ENCODE data around the gene ATP8B1.
A peak's percentile ranks its signal among the peaks of the same experiment; 100 is the strongest.

ATP8B1 gene

GRCh38 chr18:57844319-57844718, 41.2 kb upstream of the ATP8B1 start:
- TF ChIP-seq CEBPB (IDR thresholded peaks at IDR 0.05): no peak
- TF ChIP-seq TAF1 (IDR thresholded peaks at IDR 0.05; ENCODE audit: low read depth): no peak
- no peak for TF ChIP-seq TCF12 (IDR thresholded peaks at IDR 0.05; ENCODE audit: low read depth)
- no peak for TF ChIP-seq EGR1 (IDR thresholded peaks at IDR 0.05)
- TF ChIP-seq EP300 (IDR thresholded peaks at IDR 0.05; ENCODE audit: borderline replicate concordance): no peak
- no peak for TF ChIP-seq USF1 (IDR thresholded peaks at IDR 0.05)
- no peak for TF ChIP-seq RAD21 (IDR thresholded peaks at IDR 0.05; ENCODE audit: low read depth)
- TF ChIP-seq FOXM1 (IDR thresholded peaks at IDR 0.05; ENCODE audit: borderline replicate concordance, low read depth): no peak
- no peak for TF ChIP-seq REST (IDR thresholded peaks at IDR 0.05; ENCODE audit: low read depth)
- TF ChIP-seq TEAD4 (IDR thresholded peaks at IDR 0.05): no peak
- no peak for TF ChIP-seq ZBTB7A (IDR thresholded peaks at IDR 0.05; ENCODE audit: low read depth)
- no peak for TF ChIP-seq MAX (IDR thresholded peaks at IDR 0.05)

GRCh38 chr18:57843386-57843785, 40.3 kb upstream of the ATP8B1 start:
- TF ChIP-seq NFIC (IDR thresholded peaks at IDR 0.05) (peak; percentile 35; the same call in 1 of the 2 replicates), TEAD4 (IDR thresholded peaks at IDR 0.05) (no peak)

GRCh38 chr18:57841568-57841967, 38.5 kb upstream of the ATP8B1 start:
- TF ChIP-seq USF1 (IDR thresholded peaks at IDR 0.05) (no peak), YY1 (IDR thresholded peaks at IDR 0.05; ENCODE audit: low read depth) (no peak), NFIC (IDR thresholded peaks at IDR 0.05) (no peak), REST (IDR thresholded peaks at IDR 0.05; ENCODE audit: low read depth) (no peak), CEBPB (IDR thresholded peaks at IDR 0.05) (no peak), MAX (IDR thresholded peaks at IDR 0.05) (no peak), ZBTB7A (IDR thresholded peaks at IDR 0.05; ENCODE audit: low read depth) (no peak)

GRCh38 chr18:57839942-57840381, 36.8 kb upstream of the ATP8B1 start:
- TF ChIP-seq EP300 (IDR thresholded peaks at IDR 0.05; ENCODE audit: borderline replicate concordance): no peak
- no peak for TF ChIP-seq CEBPB (IDR thresholded peaks at IDR 0.05)
- TF ChIP-seq REST (IDR thresholded peaks at IDR 0.05; ENCODE audit: low read depth): no peak
- no peak for TF ChIP-seq TEAD4 (IDR thresholded peaks at IDR 0.05)
- no peak for TF ChIP-seq NFIC (IDR thresholded peaks at IDR 0.05)
- TF ChIP-seq MAX (IDR thresholded peaks at IDR 0.05): no peak
- TF ChIP-seq TAF1 (IDR thresholded peaks at IDR 0.05; ENCODE audit: low read depth): no peak
- no peak for TF ChIP-seq ZBTB7A (IDR thresholded peaks at IDR 0.05; ENCODE audit: low read depth)
- no peak for TF ChIP-seq RAD21 (IDR thresholded peaks at IDR 0.05; ENCODE audit: low read depth)
- TF ChIP-seq USF1 (IDR thresholded peaks at IDR 0.05): no peak
- no peak for TF ChIP-seq EGR1 (IDR thresholded peaks at IDR 0.05)
- TF ChIP-seq CREB1 (IDR thresholded peaks at IDR 0.05; ENCODE audit: low read depth): no peak
- no peak for TF ChIP-seq TCF12 (IDR thresholded peaks at IDR 0.05; ENCODE audit: low read depth)
- TF ChIP-seq FOXM1 (IDR thresholded peaks at IDR 0.05; ENCODE audit: borderline replicate concordance, low read depth): no peak
- no peak for TF ChIP-seq YY1 (IDR thresholded peaks at IDR 0.05; ENCODE audit: low read depth)

Measured in Ishikawa (cell line).